ENCODE results near the gene ASPA.
"Not testable (repeated sequence)": the region's sequence is repeated elsewhere in the genome, so short reads cannot be mapped to it uniquely, and the experiment has no call there.

ASPA gene

GRCh38 chr17:3514873-3515272 is 39.1 kb downstream of the ASPA start:
- TF ChIP-seq CTCF (IDR thresholded peaks at IDR 0.05): no peak
- no peak overlapping the region for H3K4me3 ChIP-seq
- no peak for DNase-seq (ENCODE audit: low spot score)
- no peak overlapping the region for H3K27ac ChIP-seq

GRCh38 chr17:3519472-3519871 is 43.7 kb downstream of the ASPA start:
- H3K27ac ChIP-seq; DNase-seq (ENCODE audit: low spot score); H3K4me3 ChIP-seq: not testable (repeated sequence)

GRCh38 chr17:3524024-3524423 is 48.2 kb downstream of the ASPA start:
- no peak for DNase-seq (ENCODE audit: low spot score)
- no peak for TF ChIP-seq CTCF (IDR thresholded peaks at IDR 0.05)
- H3K27ac ChIP-seq: no peak overlapping the region

GRCh38 chr17:3526491-3526890 is 50.7 kb downstream of the ASPA start:
- H3K27ac ChIP-seq: no peak overlapping the region
- H3K4me3 ChIP-seq: no peak overlapping the region
- no peak for DNase-seq (ENCODE audit: low spot score)
- no peak for TF ChIP-seq CTCF (IDR thresholded peaks at IDR 0.05)

More at GRCh38 chr17:3524024-3524423, 48.2 kb downstream of the ASPA start:
- H3K4me3 ChIP-seq: no peak overlapping the region

- H3K4me3 ChIP-seq: no peak overlapping the region
- TF ChIP-seq CTCF (IDR thresholded peaks at IDR 0.05): no peak
- H3K27ac ChIP-seq: no peak overlapping the region
- no peak for DNase-seq (ENCODE audit: low spot score)
Measured at GRCh38 chr17:3526971-3527370, 51.2 kb downstream of the ASPA start.

GRCh38 chr17:3527468-3527867 is 51.7 kb downstream of the ASPA start:
- no peak for TF ChIP-seq CTCF (IDR thresholded peaks at IDR 0.05)
- H3K4me3 ChIP-seq: no peak overlapping the region
- DNase-seq (ENCODE audit: low spot score): no peak
- no peak overlapping the region for H3K27ac ChIP-seq

- no peak for DNase-seq (ENCODE audit: low spot score)
- TF ChIP-seq CTCF (IDR thresholded peaks at IDR 0.05): no peak
- Histone ChIP-seq H3K4me3 (no peak overlapping the region), H3K27ac (no peak overlapping the region)
Measured at GRCh38 chr17:3527896-3528295, 52.1 kb downstream of the ASPA start.

GRCh38 chr17:3528403-3528851 is 52.6 kb downstream of the ASPA start:
- TF ChIP-seq CTCF (IDR thresholded peaks at IDR 0.05): no peak
- no peak for DNase-seq (ENCODE audit: low spot score)
- Histone ChIP-seq H3K4me3 (no peak overlapping the region), H3K27ac (no peak overlapping the region)

All from coronary artery (tissue), 2 donors.